C1 segment of cervical spinal cord (tissue), 14 donors: Measurements from ENCODE around the gene INAVA.
"Not testable (repeated sequence)": the region's sequence is repeated elsewhere in the genome, so short reads cannot be mapped to it uniquely, and the experiment has no call there.

Source experiments
- DNase-seq, 14 donors: peaks; one replicate each; lab custom pipeline; 2025; lab: John Stamatoyannopoulos, UW

Gene INAVA

GRCh38 chr1:200918006-200918405 lies 23.3 kb downstream of the INAVA start:
- DNase-seq: no peak

- no peak for DNase-seq
These were observed 24.7 kb downstream of the INAVA start for GRCh38 chr1:200919386-200919785.

- DNase-seq: no peak
These were observed 26.9 kb downstream of the INAVA start for GRCh38 chr1:200921571-200922110.

GRCh38 chr1:200922406-200922805 lies 27.7 kb downstream of the INAVA start:
- DNase-seq: no peak

GRCh38 chr1:200923601-200924000 lies 28.9 kb downstream of the INAVA start:
- no peak for DNase-seq

- no peak for DNase-seq
These were observed 31.1 kb downstream of the INAVA start for GRCh38 chr1:200925831-200926230.

GRCh38 chr1:200929530-200930278 lies 35.0 kb downstream of the INAVA start:
- DNase-seq: no peak

GRCh38 chr1:200930285-200930684 lies 35.6 kb downstream of the INAVA start:
- DNase-seq: not testable (repeated sequence)

- no peak for DNase-seq
These were observed 37.1 kb downstream of the INAVA start for GRCh38 chr1:200931776-200932175.

GRCh38 chr1:200934676-200935245 lies 40.1 kb downstream of the INAVA start:
- DNase-seq: no peak

- not testable (repeated sequence) for DNase-seq
These were observed 40.7 kb downstream of the INAVA start for GRCh38 chr1:200935286-200935962.

- DNase-seq: no peak
These were observed 44.3 kb downstream of the INAVA start for GRCh38 chr1:200938955-200939354.

- no peak for DNase-seq
These were observed 50.4 kb downstream of the INAVA start for GRCh38 chr1:200945111-200945510.

GRCh38 chr1:200947059-200947566 lies 52.4 kb downstream of the INAVA start:
- DNase-seq: no peak

- no peak for DNase-seq
These were observed 54.9 kb downstream of the INAVA start for GRCh38 chr1:200949626-200950025.

- no peak for DNase-seq
These were observed 56.3 kb downstream of the INAVA start for GRCh38 chr1:200951016-200951415.

GRCh38 chr1:200954434-200954833 lies 59.7 kb downstream of the INAVA start:
- DNase-seq: no peak

- no peak for DNase-seq
These were observed 63.9 kb downstream of the INAVA start for GRCh38 chr1:200958597-200958996.

GRCh38 chr1:200959411-200959921 lies 64.8 kb downstream of the INAVA start:
- DNase-seq: peak in 2 of 14 donors; percentile 5 to 39

GRCh38 chr1:200960236-200960947 lies 65.7 kb downstream of the INAVA start:
- DNase-seq: no peak

GRCh38 chr1:200960948-200961340 lies 66.2 kb downstream of the INAVA start:
- no peak for DNase-seq
